D721Med (cell line): Measurements from ENCODE around the gene CDC27.
"Not testable (repeated sequence)": the region's sequence is repeated elsewhere in the genome, so short reads cannot be mapped to it uniquely, and the experiment has no call there.

Experiments used
- DNase-seq: peaks from one replicate; pipeline ENCODE4 v3.0.0; 2011; ENCODE audit warnings: low spot score; ENCODE audit not compliant: insufficient read length
- FAIRE-seq: peaks from 2 replicates; lab custom pipeline; 2011; peaks lifted over from hg19 to GRCh38; lab: Jason Lieb, UNC
- CTCF ChIP-seq: IDR thresholded peaks from 2 replicates; pipeline ENCODE4 v1.5.1; 2012; ENCODE audit warnings: mild to moderate bottlenecking, control low read depth; ENCODE audit not compliant: insufficient read depth; ENCODE audit errors: missing control alignments

Gene CDC27

DNA sequence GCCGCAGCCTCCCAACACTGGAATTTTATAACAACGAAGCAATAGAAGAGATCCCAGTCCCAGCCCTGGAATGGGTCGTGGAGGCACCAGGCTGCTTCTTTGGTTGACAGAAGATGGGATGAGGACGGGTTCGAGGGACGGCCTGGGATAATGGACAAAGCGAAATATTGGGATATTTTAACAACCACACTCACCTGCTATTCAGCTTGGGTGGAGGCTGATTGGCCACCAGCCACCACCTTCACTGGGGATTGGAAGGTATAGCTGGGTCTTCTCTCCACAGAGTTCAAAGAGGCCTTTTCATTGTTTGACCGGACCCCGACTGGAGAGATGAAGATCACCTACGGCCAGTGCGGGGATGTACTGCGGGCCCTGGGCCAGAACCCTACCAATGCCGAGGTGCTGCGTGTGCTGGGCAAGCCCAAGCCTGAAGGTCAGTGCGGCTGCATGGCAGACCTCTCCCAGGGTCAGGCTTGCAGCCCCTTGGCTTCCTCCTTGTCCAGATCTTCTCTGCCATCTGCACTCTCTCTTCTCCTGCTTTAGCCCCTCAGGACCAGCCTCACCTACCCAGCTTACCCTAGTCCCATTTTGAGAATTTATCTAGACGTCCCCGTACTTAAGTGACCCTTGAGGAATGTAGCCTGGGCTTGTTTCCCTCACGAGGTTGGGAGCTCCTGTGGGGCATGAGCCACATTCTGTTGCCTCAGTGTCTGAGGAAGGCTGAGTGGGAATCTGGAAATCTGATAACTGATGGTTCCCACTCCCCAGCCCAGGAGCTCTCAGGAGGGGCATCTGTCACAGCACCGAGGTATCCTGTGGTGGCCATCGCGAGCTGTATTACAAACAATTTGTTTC lies 30.8 kb upstream of the CDC27 start:
- TF ChIP-seq CTCF = no peak
- no peak for FAIRE-seq
- DNase-seq = no peak

DNA sequence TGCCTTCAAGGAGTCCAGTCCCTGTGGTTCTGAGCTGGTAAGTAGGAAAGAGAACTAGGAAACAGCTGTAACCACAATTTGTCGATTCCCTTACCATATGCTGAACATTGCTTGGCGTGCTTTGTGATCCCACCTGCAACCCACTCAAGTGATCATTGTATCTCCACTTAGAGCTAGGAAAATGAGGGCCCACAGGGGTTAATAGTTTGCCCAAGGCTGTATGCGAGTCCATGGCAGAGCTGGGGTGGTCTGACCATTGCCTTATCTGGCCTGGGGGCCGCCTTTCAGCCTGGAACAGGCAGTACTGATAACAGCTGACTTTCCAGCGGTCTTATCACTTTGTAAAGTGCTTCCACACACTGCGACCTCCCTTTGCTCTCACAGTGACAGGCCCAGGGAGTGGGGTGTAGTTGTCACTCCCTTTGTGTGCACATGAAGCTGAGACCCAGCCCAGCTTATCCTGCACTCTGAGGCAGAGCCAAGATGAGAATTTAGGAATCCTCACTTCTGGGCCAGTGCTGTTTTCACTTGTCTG lies 29.9 kb upstream of the CDC27 start:
- FAIRE-seq (no peak), DNase-seq (no peak)
- TF ChIP-seq CTCF = no peak

GRCh38 chr17:47217279-47217678 lies 28.2 kb upstream of the CDC27 start:
- DNase-seq, FAIRE-seq: not testable (repeated sequence)

GRCh38 chr17:47216821-47217220 lies 27.7 kb upstream of the CDC27 start:
- FAIRE-seq, DNase-seq: not testable (repeated sequence)

DNA sequence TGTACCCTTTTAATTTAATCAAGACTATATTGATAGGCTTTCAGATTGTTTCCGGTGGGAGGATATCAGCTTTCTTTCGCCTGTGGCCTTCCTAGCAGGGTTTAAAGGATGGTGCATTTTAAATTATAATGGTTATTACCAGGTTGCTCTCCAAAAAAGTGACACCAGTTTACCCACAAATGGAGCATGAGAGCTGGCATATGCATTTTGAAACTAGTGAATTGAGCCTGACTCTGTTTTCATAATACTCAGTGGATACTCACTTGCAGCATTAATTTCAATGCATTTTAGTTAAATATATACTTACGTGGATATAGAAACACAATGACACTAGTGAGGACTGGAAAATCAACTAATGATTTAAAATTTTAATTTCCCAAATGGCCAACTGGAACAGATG lies 25.8 kb upstream of the CDC27 start:
- DNase-seq (no peak), FAIRE-seq (no peak)
- TF ChIP-seq CTCF = no peak

DNA sequence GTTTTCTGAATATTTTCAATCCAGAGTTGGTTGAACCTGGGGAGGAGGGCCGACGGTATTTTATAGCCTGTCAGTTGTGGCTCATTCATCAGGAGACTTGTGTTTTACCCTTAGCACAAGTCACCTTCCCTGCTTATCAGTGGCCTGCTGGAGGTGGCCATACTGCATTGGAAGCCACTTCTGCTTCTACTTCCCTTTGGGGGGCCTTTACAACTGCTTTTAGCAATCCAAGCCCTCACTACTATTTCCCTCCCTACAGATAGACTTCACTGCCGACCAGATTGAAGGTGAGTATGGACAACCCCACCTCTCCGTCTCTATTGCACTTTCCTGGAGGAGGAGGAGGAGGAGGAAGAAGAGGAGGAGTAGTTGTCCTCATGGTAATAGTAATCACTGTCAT lies 24.4 kb upstream of the CDC27 start:
- FAIRE-seq (no peak), DNase-seq (no peak)
- TF ChIP-seq CTCF = no peak

DNA sequence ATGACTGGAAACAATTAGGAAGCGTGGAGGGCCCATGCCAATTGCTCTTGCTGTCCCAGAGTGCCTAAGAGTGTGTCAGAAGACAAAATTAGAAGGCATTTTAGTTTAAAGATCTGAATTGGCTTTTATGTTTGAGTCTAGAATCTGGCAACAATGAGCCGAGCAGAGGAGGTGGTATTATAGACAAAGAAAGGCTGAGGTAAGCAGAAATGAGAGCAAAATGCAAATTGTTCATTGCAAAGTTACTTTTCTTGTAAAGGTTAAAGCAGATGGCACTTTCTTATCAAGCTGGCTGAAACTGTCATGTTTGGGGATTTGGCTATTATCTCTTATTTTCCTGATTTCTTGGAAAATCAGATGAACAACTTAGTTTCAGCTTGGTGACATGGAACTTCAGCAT lies 23.4 kb upstream of the CDC27 start:
- no peak for FAIRE-seq
- TF ChIP-seq CTCF = no peak
- no peak for DNase-seq

- DNase-seq = no peak
- FAIRE-seq = no peak
- no peak for TF ChIP-seq CTCF
Observed at GRCh38 chr17:47210779-47211178, 21.7 kb upstream of the CDC27 start.
